ENCODE measurements around the gene SMARCC2.

Gene SMARCC2

GRCh38 chr12:56169229-56169759 is 20.0 kb downstream of the SMARCC2 start:
- H3K4me3 ChIP-seq (replicated peaks in 1 of 2; ENCODE audit: low read depth in 2 of 2, low read length in 2 of 2) = no peak overlapping the region
- TF ChIP-seq, protein P1, sequence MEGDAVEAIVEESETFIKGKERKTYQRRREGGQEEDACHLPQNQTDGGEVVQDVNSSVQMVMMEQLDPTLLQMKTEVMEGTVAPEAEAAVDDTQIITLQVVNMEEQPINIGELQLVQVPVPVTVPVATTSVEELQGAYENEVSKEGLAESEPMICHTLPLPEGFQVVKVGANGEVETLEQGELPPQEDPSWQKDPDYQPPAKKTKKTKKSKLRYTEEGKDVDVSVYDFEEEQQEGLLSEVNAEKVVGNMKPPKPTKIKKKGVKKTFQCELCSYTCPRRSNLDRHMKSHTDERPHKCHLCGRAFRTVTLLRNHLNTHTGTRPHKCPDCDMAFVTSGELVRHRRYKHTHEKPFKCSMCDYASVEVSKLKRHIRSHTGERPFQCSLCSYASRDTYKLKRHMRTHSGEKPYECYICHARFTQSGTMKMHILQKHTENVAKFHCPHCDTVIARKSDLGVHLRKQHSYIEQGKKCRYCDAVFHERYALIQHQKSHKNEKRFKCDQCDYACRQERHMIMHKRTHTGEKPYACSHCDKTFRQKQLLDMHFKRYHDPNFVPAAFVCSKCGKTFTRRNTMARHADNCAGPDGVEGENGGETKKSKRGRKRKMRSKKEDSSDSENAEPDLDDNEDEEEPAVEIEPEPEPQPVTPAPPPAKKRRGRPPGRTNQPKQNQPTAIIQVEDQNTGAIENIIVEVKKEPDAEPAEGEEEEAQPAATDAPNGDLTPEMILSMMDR (IDR thresholded peaks at IDR 0.05; ENCODE audit: low read depth, low read length) = no peak
- no peak for DNase-seq (ENCODE audit: low read depth in 2 of 2)

DNA sequence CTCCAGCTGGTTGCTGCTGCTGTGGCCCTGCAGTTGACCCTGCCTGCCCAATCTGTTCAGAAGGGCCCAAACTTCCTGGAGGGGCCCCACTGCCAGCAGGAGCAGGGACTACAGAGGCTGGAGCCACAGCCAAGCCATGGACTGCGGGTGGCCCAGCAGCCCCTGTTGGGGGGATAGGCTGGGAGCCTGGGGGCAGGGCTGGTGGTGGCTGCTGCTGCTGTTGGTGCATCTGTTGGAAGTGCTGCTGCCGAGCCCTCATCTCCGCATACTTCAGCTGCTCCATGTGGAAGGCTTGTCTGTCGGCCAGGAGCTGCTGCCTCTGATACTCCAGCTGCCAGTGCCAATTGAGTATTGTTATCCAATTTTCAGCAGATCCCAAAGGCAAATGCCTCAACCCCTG is 23.9 kb downstream of the SMARCC2 start:
- TF ChIP-seq, protein P1 (IDR thresholded peaks at IDR 0.05; ENCODE audit: low read depth, low read length) = no peak
- H3K4me3 ChIP-seq (replicated peaks in 1 of 2; ENCODE audit: low read depth in 2 of 2, low read length in 2 of 2) = no peak overlapping the region
- DNase-seq (ENCODE audit: low read depth in 2 of 2) = peak in 1 of 2 donors; percentile 25

DNA sequence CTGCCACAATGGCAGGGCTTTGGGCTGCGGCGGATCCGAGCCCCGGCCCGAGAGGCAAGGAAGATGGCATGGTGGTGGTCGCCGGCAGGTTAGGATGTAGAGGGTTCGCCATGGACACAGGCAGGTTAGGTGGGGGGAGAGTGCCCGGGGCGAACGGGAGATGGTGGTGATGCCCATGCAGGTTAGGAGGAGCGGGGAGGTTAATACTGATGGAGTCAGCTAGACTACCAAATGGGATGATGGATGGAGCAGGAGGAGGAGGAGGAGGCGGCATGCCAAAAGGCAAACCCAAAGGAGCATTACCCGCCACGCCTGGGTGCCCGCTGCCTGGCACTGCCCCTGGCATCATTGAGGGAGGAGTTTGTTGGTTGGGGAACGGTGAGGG is 24.9 kb downstream of the SMARCC2 start:
- no peak overlapping the region for H3K4me3 ChIP-seq (replicated peaks in 1 of 2; ENCODE audit: low read depth in 2 of 2, low read length in 2 of 2)
- DNase-seq (ENCODE audit: low read depth in 2 of 2) = peak in 1 of 2 donors; percentile 15
- TF ChIP-seq, protein P1 (IDR thresholded peaks at IDR 0.05; ENCODE audit: low read depth, low read length) = no peak

DNA sequence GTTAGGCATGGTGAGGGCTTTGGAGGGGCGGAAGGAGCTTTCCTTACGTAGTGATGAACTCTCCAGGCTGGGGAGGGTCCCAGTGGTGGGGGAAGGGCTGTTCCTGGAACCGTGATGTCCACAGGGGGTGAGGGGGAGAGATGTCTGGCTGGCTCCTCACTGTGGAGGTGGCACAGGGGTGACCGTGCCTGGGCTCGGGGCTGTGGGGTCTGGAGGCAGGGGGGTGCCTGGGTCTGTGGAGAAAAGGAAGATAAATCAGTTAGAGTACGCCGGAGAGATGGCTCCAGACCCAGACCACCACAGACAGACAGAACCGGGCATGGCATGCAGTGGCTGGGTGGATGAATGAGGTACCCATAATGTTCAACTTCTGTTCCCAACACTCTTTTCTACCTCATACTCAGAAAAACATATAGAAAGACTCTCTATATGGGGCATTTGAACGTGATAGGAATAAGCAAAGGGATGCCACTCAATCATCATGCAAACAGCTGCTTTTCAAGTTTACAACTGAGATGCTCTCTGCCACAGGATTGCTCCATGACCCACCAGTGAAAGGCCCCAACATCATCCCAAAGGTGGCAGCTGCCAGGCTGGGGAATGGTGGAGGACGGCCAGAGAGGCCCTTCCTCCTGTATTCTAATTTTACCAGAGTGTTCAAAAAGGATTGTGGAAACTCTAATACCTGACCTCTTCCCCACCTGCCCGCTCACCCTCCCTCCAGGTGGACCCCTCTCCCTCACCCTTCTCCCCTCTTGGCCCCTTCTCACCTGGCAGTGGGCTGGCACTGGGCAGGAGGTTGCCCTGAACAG is 25.5 kb downstream of the SMARCC2 start:
- TF ChIP-seq, protein P1 (IDR thresholded peaks at IDR 0.05; ENCODE audit: low read depth, low read length) = no peak
- H3K4me3 ChIP-seq (replicated peaks in 1 of 2; ENCODE audit: low read depth in 2 of 2, low read length in 2 of 2) = no peak overlapping the region
- DNase-seq (ENCODE audit: low read depth in 2 of 2) = peak; percentile 16 to 28

DNA sequence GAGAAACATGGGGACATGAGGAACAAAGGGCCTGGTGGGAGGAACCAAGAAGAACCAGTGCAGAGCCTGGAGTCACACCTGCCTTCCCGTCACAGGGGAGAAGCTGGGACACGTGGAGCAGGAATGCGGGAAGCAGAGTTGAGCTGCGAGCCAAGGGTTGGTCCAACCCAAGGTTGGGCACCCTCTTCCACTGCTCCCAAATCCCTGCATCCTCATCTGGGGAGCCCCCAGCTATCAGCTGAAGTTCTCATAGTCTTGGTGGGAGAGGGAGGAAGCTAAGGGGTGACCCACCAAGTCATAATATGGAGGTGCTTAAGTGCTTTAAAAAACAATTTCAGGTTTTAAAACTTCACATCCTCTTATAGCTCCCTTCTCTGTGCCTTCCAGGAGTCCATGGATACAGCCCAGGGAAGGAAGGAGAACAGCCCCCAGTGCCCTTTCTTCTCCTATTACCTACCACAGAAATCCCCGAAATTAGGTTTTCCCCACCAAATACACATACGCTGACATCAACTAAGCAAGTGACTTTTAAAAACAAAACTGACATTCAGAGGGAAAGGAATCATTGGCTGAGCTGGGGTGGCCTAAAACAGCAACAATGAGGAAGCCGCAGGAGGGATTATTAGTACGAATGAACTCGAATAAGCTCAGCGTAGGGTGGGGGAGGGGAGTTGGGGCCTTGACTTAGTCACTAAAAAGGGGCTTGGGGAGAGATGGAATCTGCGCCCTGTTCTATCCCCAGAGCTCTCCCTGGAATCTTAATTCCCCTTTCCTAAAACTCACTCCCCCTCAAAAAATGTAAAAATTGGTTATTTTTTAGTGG is 26.6 kb downstream of the SMARCC2 start:
- TF ChIP-seq, protein P1 (IDR thresholded peaks at IDR 0.05; ENCODE audit: low read depth, low read length) = no peak
- DNase-seq (ENCODE audit: low read depth in 2 of 2) = peak in 1 of 2 donors; percentile 37
- no peak overlapping the region for H3K4me3 ChIP-seq (replicated peaks in 1 of 2; ENCODE audit: low read depth in 2 of 2, low read length in 2 of 2)

- DNase-seq (ENCODE audit: low read depth in 2 of 2) = peak in 1 of 2 donors; percentile 9
- H3K4me3 ChIP-seq (replicated peaks in 1 of 2; ENCODE audit: low read depth in 2 of 2, low read length in 2 of 2) = no peak overlapping the region
- TF ChIP-seq, protein P1 (IDR thresholded peaks at IDR 0.05; ENCODE audit: low read depth, low read length) = no peak
These were observed 27.5 kb downstream of the SMARCC2 start for GRCh38 chr12:56161690-56162351.

All from cardiac fibroblast (primary cell).